Activated CD8-positive, alpha-beta memory T cell treated with anti-CD3 and anti-CD28 coated beads, Interleukin-2, amount 50 U/mL, for 1 hour (primary cell): ENCODE measurements around the gene ERP29.
"Not testable (repeated sequence)": the region's sequence is repeated elsewhere in the genome, so short reads cannot be mapped to it uniquely, and the experiment has no call there.

ENCODE experiments used
- DNase-seq: peaks from one replicate; pipeline ENCODE4 v3.0.0-alpha.2; 2020; ENCODE audit errors: extremely low read depth

Gene ERP29

GRCh38 chr12:112001576-112001975, 11.7 kb upstream of the ERP29 start:
- no peak for DNase-seq

DNA sequence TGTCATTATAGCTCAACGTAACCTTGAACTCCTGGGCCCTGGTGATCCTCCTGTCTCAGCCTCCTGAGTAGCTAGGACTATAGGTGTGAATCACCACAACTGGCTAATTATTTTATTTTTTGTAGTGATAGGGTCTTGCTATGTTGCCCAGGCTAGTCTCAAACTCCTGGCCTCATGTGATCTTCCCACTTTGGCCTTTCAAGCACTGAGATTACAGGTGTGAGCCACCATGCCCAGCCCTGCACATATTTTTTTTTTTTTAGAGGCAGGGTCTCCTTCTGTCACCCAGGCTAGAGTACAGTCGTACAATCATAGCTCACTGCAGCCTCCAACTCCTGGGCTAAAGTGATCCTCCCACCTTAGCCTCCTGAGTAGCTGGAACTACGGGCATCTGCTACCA, 9.2 kb upstream of the ERP29 start:
- no peak for DNase-seq

DNA sequence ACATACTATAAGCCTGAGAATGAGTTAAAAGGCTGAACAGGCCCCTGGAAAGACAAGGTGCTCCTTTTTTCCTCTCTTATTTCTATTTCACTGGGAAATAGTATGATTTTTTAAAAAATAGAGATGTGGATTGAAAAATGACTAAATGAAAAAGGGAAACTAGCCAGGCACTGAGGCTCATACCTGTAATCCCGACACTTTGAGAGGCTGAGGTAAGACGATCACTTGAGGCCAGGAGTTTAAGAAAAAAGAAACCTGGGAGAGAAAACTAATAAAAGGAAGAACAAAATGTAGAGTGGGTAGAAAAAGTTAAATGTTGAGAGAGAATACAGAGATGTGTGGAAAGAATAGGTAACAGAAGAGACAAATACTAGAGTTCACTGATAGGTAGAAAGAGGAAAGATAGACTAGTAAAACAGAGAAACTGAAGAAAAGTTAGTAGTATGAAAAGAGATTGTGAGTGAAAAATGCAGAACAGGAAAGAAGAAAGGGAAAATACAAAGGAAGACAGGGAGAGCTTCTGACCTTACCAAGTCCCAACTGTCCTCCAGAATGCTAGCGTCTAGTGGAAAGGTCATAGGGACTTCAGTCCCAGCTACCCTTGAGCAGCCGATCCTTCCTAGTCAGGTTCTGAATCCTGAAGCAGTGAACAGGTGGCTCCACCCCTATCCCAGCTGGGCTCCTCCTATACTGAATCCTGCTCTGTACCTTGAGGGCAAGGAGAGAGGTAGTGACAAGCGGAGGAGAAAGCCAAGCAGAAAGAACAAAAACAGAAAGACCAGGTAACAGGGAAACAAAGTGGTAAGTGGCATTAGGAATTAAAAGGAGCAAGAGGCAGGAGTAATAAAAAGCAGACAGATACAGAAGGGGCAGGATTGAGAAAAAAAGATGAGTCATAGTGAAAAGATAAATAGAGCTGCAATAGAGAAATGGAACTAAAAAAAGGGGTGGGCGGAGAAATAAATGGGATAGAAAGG, 7.5 kb upstream of the ERP29 start:
- DNase-seq: no peak

- DNase-seq: no peak
These were observed 5.3 kb upstream of the ERP29 start for GRCh38 chr12:112007945-112008344.

DNA sequence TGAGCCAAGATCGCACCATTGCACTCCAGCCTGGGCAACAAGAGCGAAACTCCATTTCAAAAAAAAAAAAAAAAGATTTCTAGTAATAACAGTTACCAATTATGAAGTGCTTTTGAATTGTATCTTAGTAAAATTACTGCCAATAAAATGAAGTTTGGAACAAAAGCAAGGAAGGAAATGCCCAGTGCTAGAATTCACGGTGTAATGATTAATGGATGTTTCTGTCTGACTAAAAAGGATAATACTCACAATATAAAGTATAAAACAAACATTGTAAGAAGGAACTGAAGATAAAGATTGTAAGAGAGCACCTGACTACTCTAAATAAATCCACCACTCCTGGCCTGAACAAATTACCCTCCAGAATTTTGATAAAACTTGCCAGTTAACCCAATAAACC, 4.3 kb upstream of the ERP29 start:
- no peak for DNase-seq

DNA sequence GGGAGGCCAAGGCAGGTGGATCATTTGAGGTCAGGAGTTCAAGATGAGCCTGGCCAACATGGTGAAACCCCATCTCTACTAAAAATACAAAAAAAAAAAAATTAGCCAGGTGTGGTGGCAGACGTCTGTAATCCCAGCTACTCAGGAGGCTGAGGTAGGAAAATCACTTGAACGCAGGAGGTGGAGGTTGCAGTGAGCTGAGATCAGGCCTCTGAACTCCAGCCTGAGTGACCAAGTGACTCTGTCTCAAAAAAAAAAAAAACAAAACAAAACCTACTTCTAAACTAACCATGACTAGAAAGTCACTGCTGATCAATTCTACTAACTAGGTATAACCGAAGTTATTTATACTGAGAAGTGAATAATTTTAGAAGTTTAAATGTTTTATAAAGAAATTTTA, 3.6 kb upstream of the ERP29 start:
- not testable (repeated sequence) for DNase-seq

- DNase-seq: no peak
These were observed 2.5 kb upstream of the ERP29 start for GRCh38 chr12:112010415-112011344.

- DNase-seq: no peak
These were observed 1.5 kb upstream of the ERP29 start for GRCh38 chr12:112011685-112012084.

GRCh38 chr12:112013601-112014402, 576 bp downstream of the ERP29 start:
- no peak for DNase-seq

DNA sequence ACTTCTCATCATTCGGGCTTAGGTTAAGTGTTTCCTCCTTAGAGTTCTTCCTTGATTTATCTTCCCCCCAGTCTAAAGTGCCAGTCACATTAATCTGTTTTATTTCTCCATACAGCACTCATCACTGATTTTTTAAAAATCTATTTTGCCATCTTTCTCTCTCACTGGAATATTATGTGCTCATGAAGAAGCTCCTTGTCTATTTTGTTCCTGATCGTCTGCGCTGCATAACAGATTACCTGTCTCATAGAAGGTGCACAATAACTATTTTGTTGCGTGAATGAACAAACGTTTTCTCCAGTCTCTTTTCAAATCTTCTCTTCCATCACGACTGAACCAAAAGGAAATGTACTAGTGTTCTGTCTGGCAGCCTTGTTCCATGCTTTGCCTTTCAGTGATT, 2.7 kb downstream of the ERP29 start:
- DNase-seq: no peak

DNA sequence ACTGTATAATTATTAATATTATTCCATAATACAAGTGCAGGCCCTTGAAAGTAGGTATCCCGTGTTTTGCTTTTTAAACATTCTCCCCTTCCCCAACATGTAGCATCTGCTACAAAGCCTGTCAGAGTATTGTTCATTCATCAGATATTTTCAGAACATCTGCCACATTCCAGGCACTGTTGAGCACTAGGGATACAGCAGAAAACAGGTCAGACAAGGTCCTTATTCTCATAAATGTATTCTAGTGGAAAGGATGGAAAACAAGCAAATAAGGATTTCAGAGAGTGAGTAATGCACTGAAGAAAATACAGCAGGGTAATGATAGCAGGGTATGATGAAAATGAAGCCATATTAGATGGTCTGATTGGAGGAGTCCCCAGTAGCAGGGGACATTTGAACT, 3.8 kb downstream of the ERP29 start:
- no peak for DNase-seq

GRCh38 chr12:112018571-112019237, 5.5 kb downstream of the ERP29 start:
- DNase-seq: no peak

GRCh38 chr12:112020947-112021457, 7.8 kb downstream of the ERP29 start:
- no peak for DNase-seq

DNA sequence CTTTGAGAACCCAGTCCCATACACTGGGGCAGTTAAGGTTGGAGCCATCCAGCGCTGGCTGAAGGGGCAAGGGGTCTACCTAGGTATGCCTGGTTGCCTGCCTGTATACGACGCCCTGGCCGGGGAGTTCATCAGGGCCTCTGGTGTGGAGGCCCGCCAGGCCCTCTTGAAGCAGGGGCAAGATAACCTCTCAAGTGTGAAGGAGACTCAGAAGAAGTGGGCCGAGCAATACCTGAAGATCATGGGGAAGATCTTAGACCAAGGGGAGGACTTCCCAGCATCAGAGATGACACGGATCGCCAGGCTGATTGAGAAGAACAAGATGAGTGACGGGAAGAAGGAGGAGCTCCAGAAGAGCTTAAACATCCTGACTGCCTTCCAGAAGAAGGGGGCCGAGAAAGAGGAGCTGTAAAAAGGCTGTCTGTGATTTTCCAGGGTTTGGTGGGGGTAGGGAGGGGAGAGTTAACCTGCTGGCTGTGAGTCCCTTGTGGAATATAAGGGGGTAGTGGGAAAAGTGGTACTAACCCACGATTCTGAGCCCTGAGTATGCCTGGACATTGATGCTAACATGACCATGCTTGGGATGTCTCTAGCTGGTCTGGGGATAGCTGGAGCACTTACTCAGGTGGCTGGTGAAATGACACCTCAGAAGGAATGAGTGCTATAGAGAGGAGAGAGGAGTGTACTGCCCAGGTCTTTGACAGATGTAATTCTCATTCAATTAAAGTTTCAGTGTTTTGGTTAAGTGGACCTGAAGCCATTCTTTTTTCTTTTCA, 9.2 kb downstream of the ERP29 start:
- DNase-seq: no peak

- DNase-seq: no peak
These were observed 10.7 kb downstream of the ERP29 start for GRCh38 chr12:112023759-112024396.

DNA sequence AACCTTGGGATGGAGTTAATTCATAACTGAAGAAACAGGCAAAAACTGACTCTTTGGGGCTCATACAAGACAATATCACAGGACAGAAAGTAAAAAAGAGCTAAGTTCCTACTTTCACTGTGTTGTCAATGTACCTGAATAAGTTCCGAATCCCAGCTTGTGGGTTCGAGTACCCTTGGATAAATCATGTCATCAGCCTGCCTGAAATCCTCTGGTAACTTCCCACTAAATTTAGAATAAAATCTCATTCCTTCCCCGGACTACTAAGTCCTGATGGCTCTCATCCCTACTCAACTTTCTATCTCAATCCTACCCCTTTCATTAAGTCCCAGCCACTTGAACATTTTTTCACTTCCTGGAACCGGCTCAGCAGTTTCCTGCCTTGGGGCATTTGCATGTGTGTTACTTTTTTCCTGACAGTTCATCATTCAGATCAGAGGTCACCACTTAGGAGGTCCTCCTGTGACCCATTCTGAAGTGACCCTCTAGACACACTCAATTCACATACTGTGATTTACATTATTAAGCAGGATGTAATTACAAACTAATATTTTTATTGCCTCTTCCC, 12.7 kb downstream of the ERP29 start:
- DNase-seq: no peak

GRCh38 chr12:112029301-112029700, 16.1 kb downstream of the ERP29 start:
- no peak for DNase-seq

DNA sequence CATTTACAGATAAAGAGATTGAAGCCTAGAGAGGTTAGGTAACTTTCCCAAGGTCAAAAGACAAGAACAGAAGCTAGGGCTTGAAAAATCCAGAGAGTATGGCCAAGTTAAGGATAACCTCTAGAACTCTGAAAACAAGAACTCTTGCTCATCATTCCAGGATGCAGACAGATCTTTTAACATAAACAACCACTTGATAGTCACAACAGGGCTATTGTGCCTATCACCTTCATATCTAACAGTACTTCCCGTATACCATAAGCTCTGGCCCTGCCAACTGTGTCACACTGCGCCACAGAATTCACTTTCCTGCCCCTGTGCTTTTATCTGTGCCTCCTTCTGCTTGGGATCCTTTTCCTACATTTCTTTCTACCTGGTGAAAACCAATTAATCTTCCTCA, 18.2 kb downstream of the ERP29 start:
- no peak for DNase-seq

- no peak for DNase-seq
These were observed 19.1 kb downstream of the ERP29 start for GRCh38 chr12:112032292-112032691.
